HPDE6-E6E7 (cell line): ENCODE results near the gene LRP1B.
A peak's percentile ranks its signal among the peaks of the same experiment; 100 is the strongest.
"Not testable (repeated sequence)": the region's sequence is repeated elsewhere in the genome, so short reads cannot be mapped to it uniquely, and the experiment has no call there.

ENCODE experiments used
- DNase-seq: peaks from one replicate; pipeline ENCODE4 v3.0.0; 2011; ENCODE audit warnings: missing footprints; ENCODE audit errors: extremely low spot score

The LRP1B gene

DNA sequence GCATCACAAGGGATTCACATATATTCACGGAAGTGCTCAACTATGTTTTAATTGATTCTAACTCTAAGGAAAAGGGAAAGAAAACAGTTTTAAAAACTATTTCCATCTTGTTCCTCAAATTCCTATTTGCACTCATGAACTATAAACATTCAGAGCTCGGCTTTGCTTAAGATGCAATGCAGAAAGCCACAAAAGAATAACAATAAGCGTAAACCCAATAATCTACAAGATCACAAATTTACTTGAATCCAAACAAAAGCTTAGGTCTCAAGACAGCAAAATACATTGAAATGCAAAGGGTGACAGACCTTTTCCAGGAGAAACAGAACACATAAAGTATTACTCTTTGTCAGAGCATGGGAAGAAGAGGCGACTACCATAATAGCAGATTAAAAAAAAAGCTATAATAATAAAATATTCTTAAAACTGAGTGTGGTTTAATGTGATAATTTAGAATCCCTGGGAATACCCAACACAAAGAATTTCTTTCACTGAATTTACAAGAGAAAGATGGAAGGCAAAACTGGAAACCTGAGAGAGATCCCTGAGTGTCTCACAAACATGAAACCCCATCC, 1094.9 kb downstream of the LRP1B start:
- no peak for DNase-seq

DNA sequence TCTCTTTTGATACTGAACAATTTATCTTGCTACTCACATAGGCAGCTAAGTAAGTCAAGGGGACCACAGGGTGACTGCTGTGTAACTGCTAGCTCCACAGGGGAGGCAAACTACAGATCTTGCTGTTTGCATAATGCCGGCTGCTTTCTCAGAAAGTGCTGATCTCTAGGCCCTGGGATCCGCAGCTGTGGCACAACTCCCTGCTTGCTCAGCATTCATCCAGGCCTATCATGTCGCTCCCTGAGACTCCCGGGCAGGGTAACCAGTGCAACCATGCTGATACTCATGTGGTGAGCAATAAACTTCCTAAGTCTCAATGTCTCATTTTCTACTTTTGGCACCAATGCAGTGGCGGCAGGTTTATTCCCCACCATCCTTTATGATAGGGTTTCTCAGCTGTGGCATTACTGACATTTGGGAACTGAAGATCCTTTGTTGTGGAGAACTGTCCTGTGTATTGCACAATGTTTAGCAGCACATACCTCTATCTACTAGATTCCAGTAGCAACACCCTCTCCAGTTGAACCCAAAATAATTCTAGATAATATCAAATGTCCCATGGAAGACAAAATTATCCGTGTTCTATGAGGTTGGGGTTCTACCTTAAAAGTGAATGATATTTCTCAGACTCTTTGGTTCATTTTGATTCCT, 1101.3 kb downstream of the LRP1B start:
- DNase-seq = no peak

DNA sequence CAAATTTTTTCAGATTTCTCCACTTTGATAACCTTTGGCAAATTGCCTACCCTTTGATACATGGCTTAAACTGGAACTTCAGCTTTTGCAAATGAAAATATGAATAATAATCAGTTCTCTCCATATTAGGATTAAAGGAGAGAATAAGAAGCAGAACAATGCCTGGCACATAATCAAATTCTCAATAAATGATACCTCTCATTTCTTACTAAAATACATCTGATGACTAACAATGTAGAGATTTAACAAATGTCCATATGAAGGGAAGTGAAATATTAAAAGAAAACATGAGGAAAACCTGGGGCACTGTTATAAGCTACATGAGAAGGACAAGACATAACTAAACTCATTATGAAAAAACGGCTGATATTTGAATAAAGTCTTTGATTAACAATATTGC, 1103.6 kb downstream of the LRP1B start:
- DNase-seq = no peak

DNA sequence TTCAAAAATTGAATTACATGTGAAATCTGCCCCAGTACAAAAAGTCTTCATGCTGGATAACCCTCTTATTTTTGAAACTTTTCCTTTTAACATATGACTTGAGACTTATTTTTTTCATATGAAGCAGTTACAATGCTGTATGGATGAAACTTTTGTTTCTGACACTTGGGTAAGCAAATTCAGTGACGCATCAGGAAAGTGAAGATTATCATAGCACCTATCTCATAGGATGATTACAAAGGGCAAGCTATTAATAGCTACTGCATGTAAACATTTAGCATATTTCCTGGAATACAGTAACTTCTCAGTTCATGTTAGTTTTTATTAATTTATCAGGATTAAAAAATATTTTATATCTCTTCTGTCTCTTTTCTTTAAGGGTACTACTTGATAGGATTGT, 1109.2 kb downstream of the LRP1B start:
- no peak for DNase-seq

GRCh38 chr2:141021109-141021508, 1109.7 kb downstream of the LRP1B start:
- peak; percentile 26 for DNase-seq

DNA sequence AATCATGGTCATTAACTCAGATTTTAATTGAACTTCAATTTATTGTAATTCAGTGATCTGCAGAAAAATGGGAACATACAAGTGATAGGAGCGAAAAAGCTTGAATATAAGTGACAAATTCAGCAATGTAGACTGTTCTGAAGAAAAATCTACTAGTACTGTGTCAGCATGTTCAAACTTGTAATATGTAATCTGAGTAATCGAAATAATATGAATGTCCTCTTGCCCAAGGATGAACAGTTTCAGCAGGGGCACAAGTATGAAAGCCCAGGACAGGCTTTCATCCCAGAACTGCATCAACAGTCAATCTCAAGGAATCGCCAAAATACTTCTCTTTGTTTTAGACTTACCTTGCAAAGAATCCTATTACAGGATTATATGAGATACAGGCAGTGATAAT, 1110.5 kb downstream of the LRP1B start:
- no peak for DNase-seq

- DNase-seq = no peak
These were observed 1115.3 kb downstream of the LRP1B start for GRCh38 chr2:141015341-141016047.

GRCh38 chr2:141003967-141004657, 1126.7 kb downstream of the LRP1B start:
- DNase-seq = no peak

DNA sequence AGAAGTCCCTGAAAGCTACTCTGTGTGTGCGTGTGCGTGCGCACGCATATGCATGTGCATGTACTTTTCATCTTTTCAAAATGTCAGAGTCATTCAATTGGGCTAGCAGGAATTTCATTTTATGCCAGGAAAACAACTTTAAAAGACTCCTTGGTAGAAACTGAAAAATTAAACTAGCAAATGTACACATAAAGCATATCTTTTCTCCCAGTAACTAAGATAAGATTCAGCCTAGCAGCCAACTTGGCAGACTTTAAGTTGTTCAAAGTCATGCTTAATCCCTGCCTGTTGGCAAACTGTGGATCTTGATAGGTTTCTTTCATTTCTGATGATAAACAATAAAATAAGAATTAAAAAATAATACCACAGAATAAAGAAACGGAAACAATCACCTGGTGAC, 1129.1 kb downstream of the LRP1B start:
- no peak for DNase-seq

DNA sequence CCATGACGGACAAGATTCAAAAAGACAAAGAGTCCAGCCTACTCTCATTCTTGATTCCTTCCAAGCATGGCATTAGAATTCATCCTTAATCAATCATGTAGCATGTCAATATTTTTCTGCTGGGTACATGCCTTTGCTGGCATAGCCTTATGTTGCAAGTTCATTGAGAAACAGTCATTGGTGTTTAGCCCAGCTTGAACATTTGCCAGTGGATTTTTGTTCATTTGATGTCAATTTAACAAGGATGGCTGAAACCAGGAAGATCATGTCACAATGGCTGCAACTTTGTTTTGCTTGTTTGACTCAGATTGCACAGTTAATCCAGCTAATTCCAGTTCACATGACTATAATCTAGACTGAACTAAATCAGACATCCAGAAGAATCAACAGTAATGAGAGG, 1132.2 kb downstream of the LRP1B start:
- no peak for DNase-seq

GRCh38 chr2:140998017-140998416, 1132.8 kb downstream of the LRP1B start:
- no peak for DNase-seq

DNA sequence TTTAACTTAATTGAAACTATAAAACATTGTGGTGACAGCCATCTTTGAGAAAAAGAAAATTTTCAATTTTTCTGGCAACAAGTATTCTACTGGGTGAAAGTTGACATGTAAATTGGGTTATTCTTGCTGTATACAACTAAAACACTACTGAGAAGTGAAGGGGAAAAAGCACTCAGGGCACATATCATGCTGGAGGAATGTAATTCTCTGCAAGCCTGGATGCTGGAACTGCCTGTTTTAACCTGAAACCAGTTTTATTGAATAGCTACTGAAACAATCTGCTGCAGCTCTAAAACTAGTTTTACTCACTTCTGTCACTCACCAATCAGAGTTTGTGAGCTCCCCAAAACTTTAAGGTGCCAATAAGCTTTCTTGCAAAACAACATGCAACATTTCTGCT, 1136.0 kb downstream of the LRP1B start:
- no peak for DNase-seq

GRCh38 chr2:140990416-140990815, 1140.4 kb downstream of the LRP1B start:
- DNase-seq = no peak

- no peak for DNase-seq
These were observed 1142.2 kb downstream of the LRP1B start for GRCh38 chr2:140988597-140988996.

DNA sequence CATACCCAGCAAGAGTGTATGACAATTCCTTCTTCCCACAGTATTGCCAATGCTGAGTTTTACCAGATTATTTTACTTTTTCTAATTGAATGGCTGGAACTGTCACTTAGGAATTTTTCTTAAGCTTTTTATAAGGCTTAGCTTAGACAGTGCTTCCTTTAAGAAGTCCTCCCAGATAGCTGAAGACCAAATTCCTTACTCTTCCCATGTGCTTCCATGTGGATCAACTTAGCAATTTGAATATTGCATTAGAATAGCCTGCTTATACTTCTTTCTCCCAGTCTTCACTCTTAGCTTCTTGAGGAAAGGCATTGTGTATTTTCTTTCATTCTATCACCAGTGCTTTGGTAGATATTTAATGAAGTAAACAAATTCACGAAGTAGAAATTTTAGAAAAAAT, 1144.4 kb downstream of the LRP1B start:
- no peak for DNase-seq

GRCh38 chr2:140975237-140975636, 1155.6 kb downstream of the LRP1B start:
- peak; percentile 1 for DNase-seq

DNA sequence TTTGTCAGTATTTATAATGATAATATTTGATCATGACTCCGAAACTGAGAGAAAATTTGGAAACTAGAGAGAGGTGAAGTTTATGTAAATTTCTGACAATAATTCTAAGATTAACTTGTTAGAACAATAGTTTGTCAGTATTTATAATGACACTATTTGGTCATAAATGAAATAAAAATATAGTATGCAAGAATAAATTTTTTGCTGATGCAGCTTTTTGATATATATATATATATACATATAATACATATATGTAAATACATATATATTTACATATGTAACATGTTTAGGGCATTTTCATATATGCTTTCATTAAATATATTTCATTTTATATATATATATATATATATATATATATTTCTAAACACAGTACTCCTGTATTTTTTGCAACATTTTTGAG, 1158.1 kb downstream of the LRP1B start:
- no peak for DNase-seq

GRCh38 chr2:140964324-140964723, 1166.5 kb downstream of the LRP1B start:
- not testable (repeated sequence) for DNase-seq

- no peak for DNase-seq
These were observed 1180.9 kb downstream of the LRP1B start for GRCh38 chr2:140949932-140950331.

DNA sequence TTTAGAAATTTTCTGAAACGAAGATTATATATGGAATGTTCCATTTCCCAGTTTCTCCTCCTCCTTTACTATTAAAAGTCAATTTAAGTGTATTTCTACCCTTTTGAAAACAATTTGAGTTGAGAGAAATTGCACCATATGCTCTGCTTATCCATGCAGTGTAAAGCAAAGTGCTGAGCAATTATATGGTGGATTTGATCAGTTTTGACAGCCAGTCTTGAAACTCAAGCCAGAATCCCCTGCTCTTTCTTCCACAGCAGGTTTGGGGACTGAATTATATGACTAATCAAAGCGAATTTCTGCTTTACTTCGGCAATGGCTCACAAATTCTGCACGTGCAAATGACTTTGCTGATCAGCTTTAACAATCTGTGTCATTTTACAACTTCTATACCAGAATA, 1183.6 kb downstream of the LRP1B start:
- DNase-seq = no peak

DNA sequence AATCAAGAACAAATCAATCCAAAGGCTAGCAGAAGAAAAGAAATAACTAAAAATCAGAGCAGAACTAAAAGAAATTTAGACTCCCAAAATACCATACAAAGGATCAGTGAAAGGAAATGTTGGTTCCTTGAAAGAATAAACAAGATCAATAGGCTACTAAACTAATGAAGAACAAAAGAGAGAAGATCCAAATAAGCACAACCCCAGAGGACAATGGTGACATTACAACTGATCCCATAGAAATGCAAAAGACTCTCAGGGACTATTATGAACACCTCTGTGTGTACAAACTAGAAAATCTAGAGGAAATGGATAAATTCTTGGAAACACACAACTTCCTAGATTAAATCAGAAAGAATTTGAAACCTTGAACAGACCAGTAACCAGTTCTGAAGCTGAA, 1186.9 kb downstream of the LRP1B start:
- DNase-seq = no peak

DNA sequence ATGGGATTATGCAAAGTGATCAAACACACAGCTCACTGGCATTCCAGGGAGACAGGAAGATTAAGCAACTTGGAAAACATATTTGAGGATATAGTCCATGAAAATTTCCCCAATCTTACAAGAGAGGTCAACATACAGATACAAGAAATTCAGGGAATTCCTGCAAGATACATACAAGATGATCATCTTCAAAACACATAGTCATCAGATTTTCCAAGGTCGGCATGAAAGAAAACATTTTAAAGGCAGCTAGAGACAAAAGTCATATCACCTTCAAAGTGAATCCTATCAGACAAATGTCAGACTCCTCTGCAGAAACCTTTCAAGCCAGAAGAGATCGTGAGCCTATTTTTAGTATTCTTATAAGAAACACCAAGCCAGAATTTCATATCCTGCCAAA, 1188.5 kb downstream of the LRP1B start:
- DNase-seq = no peak

DNA sequence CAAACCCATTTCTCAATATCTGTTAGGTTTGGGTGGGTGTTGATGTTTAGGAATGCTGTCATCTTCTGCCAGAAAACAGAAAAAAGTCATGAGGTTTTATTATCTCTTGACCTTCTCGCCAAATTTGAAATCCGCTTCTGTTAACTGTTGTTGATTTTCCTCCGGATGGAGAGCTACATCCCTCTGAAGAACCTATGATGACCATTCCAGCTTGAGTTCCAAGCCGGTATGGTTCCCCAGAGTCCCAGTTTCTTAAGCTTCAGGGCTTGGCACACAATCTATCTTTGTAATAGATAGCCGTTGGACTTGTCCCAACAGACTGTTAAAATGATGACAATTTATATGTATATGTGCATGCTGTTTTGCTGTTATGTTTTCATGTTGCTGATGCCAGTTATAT, 1201.0 kb downstream of the LRP1B start:
- no peak for DNase-seq
